Gastrocnemius medialis (tissue), 4 donors: Measurements from ENCODE around the gene LYPD4. TPM values are rescaled to one million over a fixed set of nuclear protein-coding genes. Genes with fewer than 3 reads are reported as not detected.

Experiments
- ATAC-seq, 2 donors: fragments of 150-250 bp; one replicate each; pipeline ENCODE4 v1.9.1; 2016
- DNase-seq, 2 donors: peaks; one replicate each; pipeline ENCODE4 v3.0.0-alpha.2; 2019
- H3K27ac ChIP-seq, 4 donors: fragments of 200-600 bp; sonication (generic); 1 replicate in 1 of 4; 2 replicates in 3 of 4; pipeline ENCODE4 v1.5.1; 2016 to 2018; ENCODE audit warnings: mild to moderate bottlenecking in 2 of 4, moderate library complexity in 1 of 4
- H3K27me3 ChIP-seq, 3 donors: fragments of 200-600 bp; sonication (generic) in 2 of 3; 1 replicate in 1 of 3; 2 replicates in 2 of 3; pipeline versions ENCODE4 v1.5.1 to v1.6.0; 2016 to 2019; ENCODE audit warnings: mild to moderate bottlenecking in 1 of 3, moderate library complexity in 1 of 3
- H3K36me3 ChIP-seq, 2 donors: fragments of 200-600 bp; sonication (generic) in 1 of 2; one replicate each; pipeline ENCODE4 v1.5.1; 2017 to 2018
- H3K4me1 ChIP-seq, 2 donors: fragments of 200-600 bp; sonication (generic) in 1 of 2; one replicate each; pipeline ENCODE4 v1.5.1; 2016 to 2017; ENCODE audit warnings: mild to moderate bottlenecking in 2 of 2
- H3K4me3 ChIP-seq, 4 donors: fragments of 200-600 bp; sonication (generic) in 3 of 4; 1 replicate in 1 of 4; 2 replicates in 3 of 4; pipeline ENCODE4 v1.5.1; 2016 to 2019; ENCODE audit warnings: mild to moderate bottlenecking in 2 of 4
- H3K9me3 ChIP-seq, 3 donors: fragments of 200-600 bp; sonication (generic) in 2 of 3; 1 replicate in 1 of 3; 2 replicates in 2 of 3; pipeline ENCODE4 v1.5.1; 2016 to 2019
- CTCF ChIP-seq, 5 experiments: fragments of 450-650 bp in 3 of 5; fragments of 200-600 bp in 2 of 5; sonication (generic) in 2 of 5; IDR thresholded peaks in 4 of 5; conservative IDR thresholded peaks in 1 of 5; 1 replicate in 4 of 5; 2 replicates in 1 of 5; pipeline ENCODE4 v1.5.1; 2016 to 2019; ENCODE audit warnings: antibody characterized with exemption in 5 of 5, mild to moderate bottlenecking in 3 of 5, moderate library complexity in 3 of 5
- POLR2A ChIP-seq, 2 donors: fragments of 450-650 bp; IDR thresholded peaks; one replicate each; pipeline ENCODE4 v1.6.1; 2017; ENCODE audit warnings: antibody characterized with exemption in 2 of 2, mild to moderate bottlenecking in 2 of 2, moderate library complexity in 2 of 2
- in situ Hi-C, 4 donors: fragments of 200-750 bp; cut with MboI; loops; one replicate each; pipeline versions ENCODE4 v1.15.0 to v1.8.0; 2017; ENCODE audit warnings: low sequenced_read_pairs in 4 of 4
- intact Hi-C: fragments of 100-400 bp; cut with DNase I; formaldehyde crosslinking; loops from one replicate; pipeline ENCODE4 v1.15.1; 2023; ENCODE audit warnings: low total_unique reads
- total RNA-seq, 4 donors: library from RNA; depleted of rRNA; stranded (reverse); fragments of >200 nt; gene quantifications; one replicate each; pipeline versions ENCODE4 v1.1.0 to v1.2.3, GENCODE V29; 2016

LYPD4 gene
- total RNA-seq, 4 donors from 2014 or later = not detected

GRCh38 chr19:41872775-41873647 lies 28.5 kb upstream of the LYPD4 start:
- Histone ChIP-seq H3K4me3 (no peak overlapping the region), H3K9me3 (no peaks in the 10 kb centered on the region), H3K27me3 (no peaks in the 10 kb centered on the region), H3K36me3 (peaks cover 0 to 40% of the 10 kb centered on the region in 2 donors), H3K27ac (no peak overlapping the region), H3K4me1 (no peaks in the 10 kb centered on the region)
- TF ChIP-seq CTCF (IDR thresholded peaks at IDR 0.05 in 4 of 5, conservative IDR thresholded peaks at IDR 0.05 in 1 of 5) (peak in 2 of 5 experiments; percentile 39 to 58), POLR2A (IDR thresholded peaks at IDR 0.05) (no peak)
- ATAC-seq = peak in 1 of 2 donors; percentile 51
- intact Hi-C loops = no loop called here
- in situ Hi-C loops = no loop called here
- no peak for DNase-seq

GRCh38 chr19:41872384-41872774 lies 27.9 kb upstream of the LYPD4 start:
- Histone ChIP-seq H3K36me3 (peaks cover 0 to 46% of the 10 kb centered on the region in 2 donors), H3K27ac (no peak overlapping the region), H3K4me1 (no peaks in the 10 kb centered on the region), H3K9me3 (no peaks in the 10 kb centered on the region), H3K27me3 (no peaks in the 10 kb centered on the region), H3K4me3 (no peak overlapping the region)
- no peak for TF ChIP-seq POLR2A (IDR thresholded peaks at IDR 0.05)
- TF ChIP-seq CTCF (IDR thresholded peaks at IDR 0.05 in 4 of 5, conservative IDR thresholded peaks at IDR 0.05 in 1 of 5) = no peak
- DNase-seq = no peak
- in situ Hi-C loops = no loop called here
- intact Hi-C loops = no loop called here
- ATAC-seq = no peak

- Histone ChIP-seq H3K36me3 (peaks cover 0 to 46% of the 10 kb centered on the region in 2 donors), H3K27me3 (no peaks in the 10 kb centered on the region), H3K9me3 (no peaks in the 10 kb centered on the region), H3K4me1 (no peaks in the 10 kb centered on the region), H3K27ac (no peak overlapping the region), H3K4me3 (no peak overlapping the region)
- no peak for ATAC-seq
- in situ Hi-C loops = no loop called here
- intact Hi-C loops = no loop called here
- TF ChIP-seq CTCF (IDR thresholded peaks at IDR 0.05 in 4 of 5, conservative IDR thresholded peaks at IDR 0.05 in 1 of 5) (no peak), POLR2A (IDR thresholded peaks at IDR 0.05) (no peak)
- no peak for DNase-seq
Measured at GRCh38 chr19:41871573-41872383, 27.3 kb upstream of the LYPD4 start.

GRCh38 chr19:41870401-41870873 lies 26.0 kb upstream of the LYPD4 start:
- Histone ChIP-seq H3K27ac (no peak overlapping the region), H3K4me3 (no peak overlapping the region), H3K27me3 (no peaks in the 10 kb centered on the region), H3K4me1 (no peaks in the 10 kb centered on the region), H3K9me3 (no peaks in the 10 kb centered on the region), H3K36me3 (peaks cover 0 to 47% of the 10 kb centered on the region in 2 donors)
- no peak for TF ChIP-seq CTCF (IDR thresholded peaks at IDR 0.05 in 4 of 5, conservative IDR thresholded peaks at IDR 0.05 in 1 of 5)
- TF ChIP-seq POLR2A (IDR thresholded peaks at IDR 0.05) = no peak
- intact Hi-C loops = no loop called here
- in situ Hi-C loops = no loop called here
- ATAC-seq (no peak), DNase-seq (no peak)
